Osteocyte (in vitro differentiated cells): ENCODE data around the gene TNRC6A. TPM values are rescaled to one million over a fixed set of nuclear protein-coding genes. Genes with fewer than 3 reads are reported as not detected.

Experiments used
- DNase-seq: peaks from one replicate; pipeline ENCODE4 v3.0.0; 2021; ENCODE audit warnings: mixed read lengths; ENCODE audit not compliant: unreplicated experiment; ENCODE audit errors: extremely low spot score
- H3K27ac Mint-ChIP-seq: one replicate; pipeline ENCODE4 v1.8.0; 2021; ENCODE audit warnings: mild to moderate bottlenecking, mixed read lengths; ENCODE audit not compliant: unreplicated experiment
- H3K27me3 Mint-ChIP-seq: one replicate; pipeline ENCODE4 v1.8.0; 2021; ENCODE audit warnings: mixed read lengths; ENCODE audit not compliant: unreplicated experiment
- H3K36me3 Mint-ChIP-seq: one replicate; pipeline ENCODE4 v1.8.0; 2021; ENCODE audit warnings: mixed read lengths; ENCODE audit not compliant: unreplicated experiment
- H3K4me1 Mint-ChIP-seq: one replicate; pipeline ENCODE4 v1.8.0; 2021; ENCODE audit warnings: mixed read lengths; ENCODE audit not compliant: unreplicated experiment
- H3K4me3 Mint-ChIP-seq: one replicate; pipeline ENCODE4 v1.8.0; 2021; ENCODE audit warnings: mild to moderate bottlenecking, moderate library complexity, mixed read lengths; ENCODE audit not compliant: unreplicated experiment
- H3K9me3 Mint-ChIP-seq: one replicate; pipeline ENCODE4 v1.8.0; 2021; ENCODE audit warnings: mixed read lengths; ENCODE audit not compliant: unreplicated experiment
- CTCF ChIP-seq: fragments of 200-600 bp; sonication (generic); IDR thresholded peaks from 2 replicates; pipeline ENCODE4 v1.5.0; 2021; ENCODE audit warnings: antibody characterized with exemption, mild to moderate bottlenecking, moderate library complexity
- total RNA-seq: library from RNA; stranded (reverse); gene quantifications from 2 replicates; pipeline ENCODE4 v1.2.1, GENCODE V29; 2021

TNRC6A gene
- total RNA-seq, 1 donor from 2014 or later = 68.0 TPM

- no peak for DNase-seq
- Mint-ChIP-seq H3K4me1 (peaks cover 16% of the 10 kb centered on the region), H3K9me3 (peaks cover 5% of the 10 kb centered on the region), H3K27ac (no peak overlapping the region), H3K36me3 (peaks cover 47% of the 10 kb centered on the region), H3K27me3 (no peaks in the 10 kb centered on the region), H3K4me3 (no peak overlapping the region)
- no peak for TF ChIP-seq CTCF
Measured at GRCh38 chr16:24774510-24774909, 45.1 kb downstream of the TNRC6A start.

GRCh38 chr16:24775455-24775854, 46.0 kb downstream of the TNRC6A start:
- Mint-ChIP-seq H3K27me3 (no peaks in the 10 kb centered on the region), H3K4me1 (peaks cover 9% of the 10 kb centered on the region), H3K36me3 (peaks cover 54% of the 10 kb centered on the region), H3K9me3 (peaks cover 5% of the 10 kb centered on the region), H3K4me3 (no peak overlapping the region), H3K27ac (no peak overlapping the region)
- DNase-seq = no peak
- no peak for TF ChIP-seq CTCF

- H3K4me3 Mint-ChIP-seq = no peak overlapping the region
- H3K27me3 Mint-ChIP-seq = no peaks in the 10 kb centered on the region
- H3K36me3 Mint-ChIP-seq = peaks cover 61% of the 10 kb centered on the region
- peak overlapping the region; percentile 15 for H3K27ac Mint-ChIP-seq
- no peak for TF ChIP-seq CTCF
- peaks cover 5% of the 10 kb centered on the region for H3K9me3 Mint-ChIP-seq
- peaks cover 4% of the 10 kb centered on the region for H3K4me1 Mint-ChIP-seq
- no peak for DNase-seq
Measured at GRCh38 chr16:24776501-24777220, 47.2 kb downstream of the TNRC6A start.

- H3K27me3 Mint-ChIP-seq = no peaks in the 10 kb centered on the region
- DNase-seq = no peak
- peaks cover 63% of the 10 kb centered on the region for H3K36me3 Mint-ChIP-seq
- H3K27ac Mint-ChIP-seq = no peak overlapping the region
- peaks cover 3% of the 10 kb centered on the region for H3K9me3 Mint-ChIP-seq
- no peak for TF ChIP-seq CTCF
- no peak overlapping the region for H3K4me3 Mint-ChIP-seq
- peaks cover 2% of the 10 kb centered on the region for H3K4me1 Mint-ChIP-seq
Measured at GRCh38 chr16:24778671-24779070, 49.2 kb downstream of the TNRC6A start.

GRCh38 chr16:24781256-24781655, 51.8 kb downstream of the TNRC6A start:
- Mint-ChIP-seq H3K27me3 (no peaks in the 10 kb centered on the region), H3K36me3 (peaks cover 60% of the 10 kb centered on the region), H3K4me3 (no peak overlapping the region), H3K9me3 (no peaks in the 10 kb centered on the region), H3K4me1 (peaks cover 8% of the 10 kb centered on the region), H3K27ac (no peak overlapping the region)
- DNase-seq = no peak
- no peak for TF ChIP-seq CTCF
